Testis (tissue), 3 donors: ENCODE measurements around the gene SMURF2. TPM values are rescaled to one million over a fixed set of nuclear protein-coding genes. Genes with fewer than 3 reads are reported as not detected.

Source experiments
- DNase-seq: peaks from one replicate; pipeline ENCODE4 v3.0.0-alpha.2; 2019
- H3K27ac ChIP-seq, 2 donors: fragments of 200-600 bp; sonication (generic); one replicate each; pipeline ENCODE4 v1.5.1; 2019
- H3K27me3 ChIP-seq: fragments of 200-600 bp; sonication (generic); one replicate; pipeline ENCODE4 v1.5.1; 2019
- H3K36me3 ChIP-seq: fragments of 200-600 bp; sonication (generic); one replicate; pipeline ENCODE4 v1.5.1; 2017; ENCODE audit warnings: low read depth; ENCODE audit errors: missing control alignments
- H3K4me1 ChIP-seq: fragments of 200-600 bp; sonication (generic); one replicate; pipeline ENCODE4 v1.5.1; 2019
- H3K4me3 ChIP-seq, 2 donors: fragments of 200-600 bp; sonication (generic); one replicate each; pipeline ENCODE4 v1.5.1; 2017 to 2019
- H3K9me3 ChIP-seq: fragments of 200-600 bp; sonication (generic); one replicate; pipeline ENCODE4 v1.5.1; 2017
- POLR2A ChIP-seq: fragments of 450-650 bp; IDR thresholded peaks from one replicate; pipeline ENCODE4 v1.6.1; 2017; ENCODE audit warnings: antibody characterized with exemption, mild to moderate bottlenecking, moderate library complexity
- WGBS, 2 donors: methylation state at CpG; one replicate each; pipeline ENCODE4 v1.1.5; 2018; 5-methylcytosine and 5-hydroxymethylcytosine counted together
- intact Hi-C: fragments of 100-400 bp; cut with DNase I; formaldehyde crosslinking; loops from one replicate; pipeline ENCODE4 v1.15.1; 2023; ENCODE audit warnings: low total_unique reads
- polyA plus RNA-seq: library from polyadenylated mRNA; stranded (reverse); fragments of 350-450 nt; fragmentation: Illumina TruSeq; extraction: RNeasy Lipid Tissue Mini Kit (QIAGEN cat#74804); gene quantifications from one replicate; pipeline ENCODE4 v1.2.3, GENCODE V29; 2014; ENCODE audit warnings: low read depth, low replicate concordance; ENCODE audit not compliant: insufficient read depth
- total RNA-seq, 2 donors: library from RNA; depleted of rRNA; stranded (reverse); fragments of >200 nt; gene quantifications; one replicate each; pipeline ENCODE4 v1.2.3, GENCODE V29; 2016
- TF ChIP-seq, protein P1 (sequence below), 3 experiments: fragments of 450-650 bp in 2 of 3; fragments of 200-600 bp in 1 of 3; sonication (generic) in 1 of 3; IDR thresholded peaks; one replicate each; pipeline ENCODE4 v1.5.1; 2016 to 2019; ENCODE audit warnings: antibody characterized with exemption in 3 of 3, mild to moderate bottlenecking in 2 of 3, moderate library complexity in 1 of 3

Gene SMURF2
- total and polyA plus RNA-seq, 3 donors from 2014 or later, result 28.9 to 50.0 (median 32.2) TPM

DNA sequence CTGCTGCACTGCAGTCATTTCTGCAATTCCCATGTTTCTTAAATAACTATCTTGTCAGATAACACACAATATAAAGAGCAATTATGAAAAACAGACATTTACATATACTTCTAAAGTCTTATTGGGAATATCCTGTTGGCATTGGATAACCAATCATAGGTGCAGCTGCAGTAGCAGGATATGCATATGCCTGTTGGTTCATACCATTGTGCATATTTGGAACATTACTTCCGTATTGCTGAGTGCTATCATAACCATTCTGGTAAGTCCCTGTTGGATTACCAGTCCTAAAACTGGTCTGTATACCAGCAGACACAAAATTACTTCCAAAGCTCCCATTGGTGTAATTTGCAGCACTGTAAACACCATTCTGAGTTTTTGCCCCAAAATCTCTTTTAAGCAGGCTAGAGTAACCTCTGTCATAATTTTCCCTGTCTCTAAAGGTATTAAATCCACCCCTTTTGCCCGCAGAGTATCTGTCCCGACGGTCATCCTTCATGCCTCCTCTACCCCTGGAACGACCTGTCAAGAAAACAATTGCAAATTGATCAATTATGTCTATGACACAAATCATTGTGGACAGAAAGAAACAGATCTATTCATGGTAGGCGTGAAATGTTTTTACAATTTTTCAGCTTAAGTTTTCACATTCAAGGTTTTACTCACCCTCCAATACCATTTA is 162.2 kb downstream of the SMURF2 start:
- no peak overlapping the region for H3K4me3 ChIP-seq
- intact Hi-C loops, result no loop called here
- H3K36me3 ChIP-seq, result no peaks in the 10 kb centered on the region
- no peaks in the 10 kb centered on the region for H3K9me3 ChIP-seq
- H3K4me1 ChIP-seq, result peaks cover 27% of the 10 kb centered on the region
- H3K27me3 ChIP-seq, result no peaks in the 10 kb centered on the region
- H3K27ac ChIP-seq, result no peak overlapping the region
- WGBS, 2 donors, result 71 to 77% methylated on average over 6 of the region's 6 CpGs
- TF ChIP-seq, protein P1, sequence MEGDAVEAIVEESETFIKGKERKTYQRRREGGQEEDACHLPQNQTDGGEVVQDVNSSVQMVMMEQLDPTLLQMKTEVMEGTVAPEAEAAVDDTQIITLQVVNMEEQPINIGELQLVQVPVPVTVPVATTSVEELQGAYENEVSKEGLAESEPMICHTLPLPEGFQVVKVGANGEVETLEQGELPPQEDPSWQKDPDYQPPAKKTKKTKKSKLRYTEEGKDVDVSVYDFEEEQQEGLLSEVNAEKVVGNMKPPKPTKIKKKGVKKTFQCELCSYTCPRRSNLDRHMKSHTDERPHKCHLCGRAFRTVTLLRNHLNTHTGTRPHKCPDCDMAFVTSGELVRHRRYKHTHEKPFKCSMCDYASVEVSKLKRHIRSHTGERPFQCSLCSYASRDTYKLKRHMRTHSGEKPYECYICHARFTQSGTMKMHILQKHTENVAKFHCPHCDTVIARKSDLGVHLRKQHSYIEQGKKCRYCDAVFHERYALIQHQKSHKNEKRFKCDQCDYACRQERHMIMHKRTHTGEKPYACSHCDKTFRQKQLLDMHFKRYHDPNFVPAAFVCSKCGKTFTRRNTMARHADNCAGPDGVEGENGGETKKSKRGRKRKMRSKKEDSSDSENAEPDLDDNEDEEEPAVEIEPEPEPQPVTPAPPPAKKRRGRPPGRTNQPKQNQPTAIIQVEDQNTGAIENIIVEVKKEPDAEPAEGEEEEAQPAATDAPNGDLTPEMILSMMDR (IDR thresholded peaks at IDR 0.05), result no peak
- no peak for TF ChIP-seq POLR2A
- no peak for DNase-seq

DNA sequence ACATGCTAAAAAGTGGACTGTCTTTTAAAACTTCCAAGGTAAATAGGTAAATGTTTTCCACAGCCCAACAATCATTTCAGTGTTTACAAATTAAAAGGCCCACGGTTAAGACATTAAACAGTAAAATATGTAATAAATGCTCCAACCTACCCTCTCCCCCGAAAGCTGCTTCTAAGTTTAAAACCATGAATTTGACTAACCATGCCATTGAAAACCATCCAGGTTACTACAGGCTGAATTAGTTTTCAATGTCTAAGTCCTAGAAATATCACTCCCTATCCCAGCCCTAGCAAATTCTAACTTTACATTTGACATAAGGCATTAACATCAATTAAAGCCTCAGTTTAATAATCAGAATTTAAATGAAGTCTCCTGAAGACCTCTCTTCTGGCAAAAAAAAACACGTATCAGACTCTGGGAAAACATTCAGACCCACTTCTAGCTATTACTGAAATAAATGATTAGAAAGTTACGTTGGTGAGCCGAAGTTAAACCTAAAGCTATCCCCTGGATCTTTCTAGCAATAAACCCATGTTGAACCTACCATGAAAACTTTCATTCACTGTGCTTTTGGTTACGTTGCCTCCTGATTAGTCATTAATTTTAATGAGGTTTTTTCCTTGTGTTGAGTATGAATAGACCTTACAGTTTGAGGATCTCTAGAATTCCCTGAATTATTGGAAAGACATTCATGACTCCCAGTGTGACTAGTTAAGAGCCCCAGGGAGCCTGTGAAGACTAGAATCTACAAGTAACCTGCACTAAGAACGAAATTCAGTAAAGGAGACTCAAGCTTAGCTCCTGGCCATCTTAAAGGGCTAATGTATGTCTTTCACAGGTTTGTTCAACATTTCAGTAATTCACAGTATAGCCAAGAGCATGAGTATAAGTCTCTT is 163.6 kb downstream of the SMURF2 start:
- intact Hi-C loops, result no loop called here
- whole genome bisulfite sequencing, 2 donors, result 66% methylated on average over 7 of the region's 7 CpGs
- Histone ChIP-seq H3K9me3 (no peaks in the 10 kb centered on the region), H3K27ac (no peak overlapping the region), H3K36me3 (no peaks in the 10 kb centered on the region), H3K4me1 (peaks cover 25% of the 10 kb centered on the region), H3K4me3 (no peak overlapping the region), H3K27me3 (no peaks in the 10 kb centered on the region)
- no peak for TF ChIP-seq POLR2A
- TF ChIP-seq, protein P1 (IDR thresholded peaks at IDR 0.05), result no peak
- no peak for DNase-seq

DNA sequence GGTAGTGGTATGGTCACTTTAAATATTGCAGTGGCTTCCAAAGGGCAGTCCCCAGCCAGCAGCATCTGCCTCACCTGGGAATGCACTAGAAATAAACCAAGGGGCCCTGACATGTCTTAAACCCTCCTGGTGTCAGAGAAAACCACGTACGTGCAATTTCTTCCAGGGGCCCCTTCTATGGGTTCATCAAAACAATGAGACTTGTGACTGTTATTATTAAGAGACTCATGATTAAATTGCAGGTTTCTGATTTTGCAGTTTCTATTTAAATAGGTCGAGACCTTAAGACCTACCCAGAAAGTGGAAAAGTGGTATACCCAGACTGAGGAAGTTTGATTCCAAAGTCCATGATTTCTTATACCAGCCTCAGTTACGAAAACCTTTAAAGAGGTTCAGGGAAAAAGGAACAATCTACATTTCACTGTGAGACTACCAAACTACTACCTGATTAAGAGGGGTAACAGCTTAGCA is 164.5 kb downstream of the SMURF2 start:
- DNase-seq, result no peak
- Histone ChIP-seq H3K27me3 (no peaks in the 10 kb centered on the region), H3K4me1 (peaks cover 23% of the 10 kb centered on the region), H3K4me3 (peak overlapping the region; percentile 64 to 74), H3K36me3 (no peaks in the 10 kb centered on the region), H3K27ac (peak overlapping the region in 1 of 2 donors; percentile 82), H3K9me3 (no peaks in the 10 kb centered on the region)
- intact Hi-C loops, result no loop called here
- TF ChIP-seq, protein P1 (IDR thresholded peaks at IDR 0.05), result no peak
- TF ChIP-seq POLR2A, result no peak
- WGBS, 2 donors, result 31 to 38% methylated on average over 4 of the region's 4 CpGs

DNA sequence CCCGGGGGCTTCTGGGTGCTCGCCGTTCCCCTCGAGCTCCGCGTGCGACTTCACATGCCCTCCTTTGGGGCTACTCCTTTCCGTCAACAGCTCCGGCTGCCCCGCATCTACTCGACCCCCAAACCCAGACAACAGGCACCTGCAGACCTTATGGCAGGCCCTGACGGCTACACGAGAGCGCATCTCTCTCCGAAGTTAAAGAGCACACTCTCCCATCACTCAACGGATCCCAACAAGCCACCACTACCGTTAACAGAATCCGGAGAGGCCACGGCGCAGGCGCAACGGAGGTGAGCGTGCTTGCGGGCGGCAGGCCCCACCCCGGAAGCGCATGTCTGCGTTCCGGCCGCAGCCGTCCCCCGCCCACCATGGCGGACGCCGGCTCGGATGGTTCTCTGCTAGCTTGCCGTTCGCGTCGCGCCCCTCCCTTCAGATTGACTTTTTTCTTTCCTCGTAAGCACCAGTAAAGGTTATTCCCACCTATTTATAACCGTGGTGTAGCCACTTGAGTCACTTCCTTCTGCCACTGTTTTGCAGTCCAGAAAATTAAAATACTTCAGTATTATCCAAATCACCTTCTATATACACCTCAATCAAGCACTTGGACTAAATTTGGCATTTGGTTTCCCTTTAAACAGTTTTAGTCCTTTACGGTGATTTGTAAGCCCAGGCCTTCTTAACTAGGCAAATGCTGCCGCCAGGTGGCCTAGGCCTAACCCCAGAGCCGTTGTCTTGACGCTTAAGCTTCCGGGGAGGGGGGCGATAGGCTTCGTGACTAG is 165.1 kb downstream of the SMURF2 start, which contains the start of gene POLG2:
TSS of gene POLG2 (minus strand) at position 269 of the 779 bp plus-strand sequence. CDS start at position 183, 86 bp downstream.
- WGBS, 2 donors, result 0 to 1% methylated on average over 47 to 49 of the region's 50 CpGs
- Histone ChIP-seq H3K4me1 (peaks cover 23% of the 10 kb centered on the region), H3K36me3 (no peaks in the 10 kb centered on the region), H3K27me3 (no peaks in the 10 kb centered on the region), H3K4me3 (peak within 1 kb of the TSS; percentile 64 to 74), H3K9me3 (no peaks in the 10 kb centered on the region), H3K27ac (peak within 1 kb of the TSS; percentile 31 to 82)
- intact Hi-C loops, result no loop called here
- DNase-seq, result peak; percentile 95
- TF ChIP-seq, protein P1 (IDR thresholded peaks at IDR 0.05), result peak; percentile 7 to 25 (median 25)
- TF ChIP-seq POLR2A, result no peak
